ENCODE data around the gene CCDC167.

- TF ChIP-seq POLR2A (IDR thresholded peaks at IDR 0.05) (no peak), CTCF (IDR thresholded peaks at IDR 0.05) (no peak)
Observed at GRCh38 chr6:37535759-37536490, 36.2 kb upstream of the CCDC167 start.

Measured in sigmoid colon (tissue), 3 donors.